HG03103 (cell line): ENCODE measurements around the gene ITGA2.
"Not testable (repeated sequence)": the region's sequence is repeated elsewhere in the genome, so short reads cannot be mapped to it uniquely, and the experiment has no call there.

Source experiments
- ATAC-seq: cut with Tn5 transposase; IDR thresholded peaks from one replicate; pipeline ENCODE4 v1.9.1; 2021; ENCODE audit warnings: low read depth; ENCODE audit not compliant: unreplicated experiment

ITGA2 gene

DNA sequence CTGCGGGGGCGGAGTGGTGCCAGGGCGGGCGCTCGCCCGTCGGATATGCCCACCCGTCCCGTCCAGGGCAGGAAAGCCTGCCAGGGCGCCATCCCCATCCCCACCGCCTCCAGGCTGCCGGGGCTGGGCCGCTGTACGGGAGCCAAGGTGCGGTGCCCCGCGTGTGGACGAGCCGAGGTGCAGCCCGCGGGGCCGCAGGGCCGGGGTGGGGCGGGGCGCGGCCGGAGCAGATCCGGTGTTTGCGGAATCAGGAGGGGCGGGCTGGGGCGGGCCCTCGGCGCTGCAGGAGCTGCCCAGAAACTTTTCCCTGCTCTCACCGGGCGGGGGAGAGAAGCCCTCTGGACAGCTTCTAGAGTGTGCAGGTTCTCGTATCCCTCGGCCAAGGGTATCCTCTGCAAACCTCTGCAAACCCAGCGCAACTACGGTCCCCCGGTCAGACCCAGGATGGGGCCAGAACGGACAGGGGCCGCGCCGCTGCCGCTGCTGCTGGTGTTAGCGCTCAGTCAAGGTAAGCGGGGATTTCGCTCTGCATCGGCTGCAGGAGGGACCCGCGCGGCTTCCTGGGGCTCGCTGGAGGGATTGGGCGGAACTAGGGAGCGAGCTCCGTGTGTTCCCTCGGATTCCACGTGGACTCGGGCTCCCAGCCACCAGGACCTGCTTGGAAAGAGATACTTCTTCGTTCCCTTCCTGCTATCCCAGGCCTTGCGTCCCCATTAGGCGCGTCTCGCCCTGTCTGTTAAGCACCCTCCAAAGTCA lies at the start of gene ITGA2:
Gene ITGA2 (plus strand): TSS at position 328 of the 756 bp plus-strand sequence. CDS start 117 bp downstream, at position 445.
- no peak for ATAC-seq

DNA sequence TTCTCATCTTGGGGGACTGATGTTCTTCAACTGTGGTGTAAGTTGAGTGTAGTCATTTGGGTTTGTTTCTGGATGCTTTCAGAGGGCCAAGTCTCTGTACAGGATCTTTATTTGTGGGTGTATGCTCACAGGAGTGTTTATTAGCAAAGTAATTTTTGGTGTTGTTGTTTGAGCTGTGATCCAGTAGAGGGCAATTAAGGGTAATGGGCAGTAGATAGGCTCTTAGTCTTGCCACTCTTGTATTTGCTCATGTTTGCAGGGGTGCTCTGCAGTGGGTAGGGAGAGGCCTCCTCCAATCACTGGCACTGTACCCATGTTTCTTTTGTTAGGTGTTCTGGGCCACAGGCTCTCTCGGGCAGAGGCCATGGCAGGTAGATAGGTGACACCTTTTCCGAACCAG lies 45.9 kb upstream of the ITGA2 start:
- no peak for ATAC-seq

- no peak for ATAC-seq
These were observed 45.3 kb upstream of the ITGA2 start for GRCh38 chr5:52943808-52944207.

GRCh38 chr5:52945040-52945439 lies 44.1 kb upstream of the ITGA2 start:
- no peak for ATAC-seq

DNA sequence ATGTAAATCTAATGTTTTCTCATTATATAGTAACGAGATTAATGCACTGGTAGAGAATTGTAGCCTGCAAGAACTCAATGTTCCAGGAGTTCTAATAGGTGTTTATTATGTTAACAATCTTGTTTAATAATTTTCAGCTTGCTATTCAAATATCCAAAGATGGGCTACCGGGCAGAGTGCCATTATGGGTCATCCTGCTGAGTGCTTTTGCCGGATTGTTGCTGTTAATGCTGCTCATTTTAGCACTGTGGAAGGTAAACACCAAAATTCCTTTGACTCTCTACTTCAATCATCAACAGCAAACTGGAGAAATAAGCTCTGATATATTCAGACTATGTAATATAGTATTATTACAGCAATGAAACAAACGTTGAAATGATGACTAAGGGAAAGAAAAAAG lies 41.9 kb upstream of the ITGA2 start:
- ATAC-seq: no peak

DNA sequence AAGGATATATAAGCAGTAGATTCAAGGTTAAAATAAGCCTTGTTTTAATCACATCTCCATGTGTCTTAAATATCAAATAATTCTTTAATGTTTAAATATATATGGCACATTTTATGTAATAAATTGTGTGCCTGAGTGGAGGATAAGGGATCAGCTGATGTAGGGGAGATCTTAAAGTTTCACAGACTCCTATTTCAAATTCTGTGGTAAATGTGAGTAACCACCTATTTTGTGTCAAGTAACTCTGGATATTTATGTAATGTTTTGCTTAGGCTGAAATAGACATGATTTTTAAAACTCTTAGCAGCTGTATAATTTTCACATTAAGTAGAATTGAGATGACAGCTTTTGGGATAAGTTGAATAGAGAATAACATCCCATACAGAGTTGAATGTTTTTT lies 41.3 kb upstream of the ITGA2 start:
- no peak for ATAC-seq

- ATAC-seq: peak; percentile 100
These were observed 40.6 kb upstream of the ITGA2 start for GRCh38 chr5:52948418-52949076.

- ATAC-seq: no peak
These were observed 38.5 kb upstream of the ITGA2 start for GRCh38 chr5:52950686-52951085.

DNA sequence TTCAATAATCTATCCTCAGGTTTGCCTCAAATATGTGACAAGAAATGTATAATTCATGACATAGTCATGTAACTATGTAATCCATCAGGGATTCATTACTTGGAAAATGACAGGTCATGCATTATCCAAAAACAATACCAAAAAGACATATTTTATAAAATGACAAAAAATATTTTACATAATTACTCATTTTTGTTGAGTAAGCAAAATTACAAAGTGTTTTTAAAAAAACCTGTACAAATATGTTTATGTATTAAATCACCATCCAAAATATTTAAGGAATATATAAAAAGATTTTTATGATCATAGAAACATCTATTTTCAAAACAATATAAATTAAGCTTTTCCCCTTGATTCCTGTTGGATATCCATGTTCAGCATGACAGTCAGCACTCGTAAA lies 36.7 kb upstream of the ITGA2 start:
- ATAC-seq: no peak

- no peak for ATAC-seq
These were observed 33.1 kb upstream of the ITGA2 start for GRCh38 chr5:52956014-52956413.

GRCh38 chr5:52956915-52957747 lies 32.0 kb upstream of the ITGA2 start:
- ATAC-seq: no peak

DNA sequence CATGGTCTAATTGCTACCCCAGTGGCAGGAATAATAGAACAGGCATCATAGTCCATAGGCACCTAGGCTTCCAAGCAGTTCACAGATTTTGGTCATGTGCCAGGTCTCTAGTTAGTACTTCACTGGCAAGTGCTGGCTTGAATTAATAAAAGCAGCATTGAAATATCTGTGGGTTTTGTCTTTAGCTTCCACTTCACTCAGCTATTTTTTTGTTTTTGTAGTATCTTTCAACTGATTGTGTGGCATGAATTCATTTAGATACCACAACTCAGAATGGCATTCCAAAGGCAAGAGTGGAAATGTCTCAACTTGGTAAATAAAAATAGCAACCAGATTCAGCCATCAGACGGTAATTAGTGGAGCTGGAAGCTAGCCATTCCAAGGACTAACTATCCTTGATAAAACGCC lies 27.9 kb upstream of the ITGA2 start:
- ATAC-seq: no peak

GRCh38 chr5:52963636-52964035 lies 25.5 kb upstream of the ITGA2 start:
- ATAC-seq: no peak

DNA sequence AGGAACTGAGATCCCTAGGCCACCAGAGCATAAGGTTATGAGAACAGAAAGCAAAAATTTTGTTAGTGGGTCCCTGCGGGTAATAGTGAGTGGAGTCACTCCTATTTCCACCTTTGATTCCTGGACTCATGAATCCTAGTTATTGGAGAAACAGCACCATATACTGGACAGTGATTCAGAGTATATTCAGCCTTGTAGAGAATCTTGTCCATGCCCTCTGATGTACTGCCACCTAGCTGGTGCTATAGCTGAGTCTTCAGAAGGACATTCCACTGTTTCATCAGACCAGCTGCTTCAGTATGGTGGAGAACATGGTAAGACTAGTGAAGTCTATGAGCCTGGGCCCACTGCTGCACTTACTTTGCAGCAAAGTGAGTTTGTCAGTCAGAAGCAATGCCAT lies 25.0 kb upstream of the ITGA2 start:
- no peak for ATAC-seq

GRCh38 chr5:52976157-52976556 lies 13.0 kb upstream of the ITGA2 start:
- not testable (repeated sequence) for ATAC-seq

GRCh38 chr5:52977264-52977897 lies 11.8 kb upstream of the ITGA2 start:
- ATAC-seq: no peak

GRCh38 chr5:52981507-52981906 lies 7.6 kb upstream of the ITGA2 start:
- no peak for ATAC-seq

- ATAC-seq: no peak
These were observed 5.2 kb upstream of the ITGA2 start for GRCh38 chr5:52983731-52984636.

GRCh38 chr5:52985306-52985705 lies 3.8 kb upstream of the ITGA2 start:
- ATAC-seq: no peak
